ENCODE results near the gene SKP2.
"Not testable (repeated sequence)": the region's sequence is repeated elsewhere in the genome, so short reads cannot be mapped to it uniquely, and the experiment has no call there.

The SKP2 gene

GRCh38 chr5:36158144-36158543 is 6.2 kb downstream of the SKP2 start:
- no peak for DNase-seq (ENCODE audit: low read depth)

GRCh38 chr5:36160617-36161016 is 8.7 kb downstream of the SKP2 start:
- no peak for DNase-seq (ENCODE audit: low read depth)

GRCh38 chr5:36161361-36161760 is 9.4 kb downstream of the SKP2 start:
- DNase-seq (ENCODE audit: low read depth) = no peak

DNA sequence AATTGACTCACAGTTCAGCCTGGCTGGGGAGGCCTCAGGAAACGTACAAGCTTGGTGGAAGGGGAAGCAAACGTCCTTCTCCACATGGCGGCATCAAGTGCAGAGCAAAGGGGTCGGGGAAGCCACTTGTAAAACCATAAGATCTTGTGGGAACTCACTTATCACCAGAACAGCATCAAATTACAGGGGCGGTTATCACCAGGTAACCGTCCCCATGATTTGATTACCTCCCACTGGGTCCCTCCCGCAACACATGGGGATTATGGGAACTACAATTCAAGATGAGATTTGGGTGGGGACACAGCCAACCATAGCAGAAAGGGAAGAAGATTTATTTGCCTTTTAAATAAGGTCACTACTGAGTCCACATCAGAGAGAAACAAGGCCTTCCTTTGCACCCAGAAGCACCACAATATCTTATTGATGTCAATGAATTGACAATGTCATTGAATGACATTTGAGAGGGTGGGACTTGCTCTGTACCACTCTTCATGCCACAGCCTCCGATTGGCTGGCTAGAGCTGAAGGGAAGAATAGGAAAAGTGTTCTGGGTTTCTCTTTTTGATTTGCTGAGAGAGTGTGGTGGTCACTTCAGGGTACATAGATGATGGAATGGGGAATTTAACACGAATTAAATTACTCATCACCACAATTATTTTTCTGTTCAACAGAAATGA is 11.0 kb downstream of the SKP2 start:
- no peak for DNase-seq (ENCODE audit: low read depth)

DNA sequence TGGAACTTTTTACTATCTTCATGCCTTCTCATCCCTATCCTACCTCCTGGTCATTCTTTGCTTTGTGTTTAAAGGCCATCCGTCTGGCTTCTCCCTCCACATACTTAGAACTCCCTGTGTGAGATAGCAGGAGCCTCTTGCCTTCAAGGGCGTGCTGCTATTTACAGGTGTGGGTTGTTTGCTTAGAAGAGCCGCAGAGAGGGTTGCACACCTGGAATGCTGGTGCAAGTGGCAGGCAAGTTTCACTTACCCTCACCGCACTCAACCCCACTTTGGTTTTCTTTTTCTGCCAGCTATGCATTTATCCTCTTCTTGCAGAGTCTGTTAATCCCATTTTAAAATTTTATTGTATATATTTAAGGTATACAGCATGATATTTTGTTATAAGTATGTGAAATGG is 12.6 kb downstream of the SKP2 start:
- no peak for DNase-seq (ENCODE audit: low read depth)

DNA sequence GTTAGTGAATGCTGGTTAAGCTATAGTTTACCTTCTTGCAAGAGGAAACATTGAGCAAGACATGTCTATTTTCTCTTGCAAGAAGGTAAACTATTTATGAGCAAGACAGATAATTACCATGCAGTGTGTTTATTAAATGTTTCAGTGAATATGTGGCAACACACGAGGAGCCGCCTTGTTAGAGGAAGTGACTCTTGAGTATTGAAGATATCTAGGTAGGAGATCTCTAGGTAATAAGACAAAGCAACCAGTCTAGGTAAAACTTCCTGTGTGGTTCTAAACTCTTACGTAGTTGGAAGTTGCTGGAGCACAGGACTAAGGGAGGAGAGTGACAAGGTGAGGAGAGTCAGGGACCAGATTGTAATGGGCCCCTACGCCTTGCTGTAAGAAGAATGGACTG is 16.8 kb downstream of the SKP2 start:
- DNase-seq (ENCODE audit: low read depth) = no peak

DNA sequence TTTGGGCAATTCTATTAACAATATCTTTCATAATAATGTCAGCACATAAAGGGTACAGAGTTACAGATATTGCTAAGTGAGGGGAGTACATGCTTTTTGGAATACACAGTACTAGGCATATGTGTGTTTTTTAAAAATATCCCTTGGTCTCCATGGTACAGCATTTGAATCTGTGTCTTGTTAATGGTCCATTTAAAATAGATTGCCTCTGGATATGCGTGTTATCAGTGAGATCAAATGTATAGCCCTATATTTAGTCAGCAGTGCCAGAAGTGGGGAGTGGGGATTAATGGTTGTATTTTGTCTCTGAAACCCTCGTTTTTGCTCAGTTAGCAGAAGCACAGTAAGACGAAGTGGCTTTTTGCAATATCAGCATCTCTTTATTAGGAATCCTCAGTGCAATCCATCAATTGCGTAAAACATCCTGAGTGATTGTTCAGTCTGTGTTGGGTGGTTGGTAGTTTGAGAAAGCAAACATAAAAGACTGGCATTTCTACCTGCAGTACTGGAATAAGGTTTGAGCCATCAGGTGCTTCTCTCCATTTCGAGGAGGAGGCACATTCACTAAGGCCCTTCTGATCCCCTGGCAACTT is 19.0 kb downstream of the SKP2 start:
- DNase-seq (ENCODE audit: low read depth) = no peak

- DNase-seq (ENCODE audit: low read depth) = no peak
Measured at GRCh38 chr5:36172599-36172998, 20.7 kb downstream of the SKP2 start.

GRCh38 chr5:36173426-36173825 is 21.5 kb downstream of the SKP2 start:
- no peak for DNase-seq (ENCODE audit: low read depth)

GRCh38 chr5:36174119-36174518 is 22.2 kb downstream of the SKP2 start:
- no peak for DNase-seq (ENCODE audit: low read depth)

DNA sequence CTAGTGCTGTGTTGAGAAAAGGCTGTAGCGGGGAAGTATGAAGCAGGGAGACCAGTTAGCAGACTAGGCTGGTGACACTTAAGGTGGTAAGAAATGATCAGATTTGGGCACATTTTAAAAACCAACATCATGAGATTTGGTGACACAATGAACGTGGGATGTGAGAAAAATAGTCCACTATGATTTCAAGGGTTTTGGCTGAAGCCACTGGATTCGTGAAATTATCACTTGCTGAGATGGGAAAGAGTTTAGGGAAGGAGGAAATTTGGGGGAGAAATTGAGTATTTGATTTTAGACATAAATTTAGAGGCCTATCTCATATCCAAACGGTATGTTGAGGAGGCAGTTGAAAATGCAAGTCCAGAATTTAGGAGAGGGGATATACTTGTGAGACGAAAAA is 23.1 kb downstream of the SKP2 start:
- no peak for DNase-seq (ENCODE audit: low read depth)

DNA sequence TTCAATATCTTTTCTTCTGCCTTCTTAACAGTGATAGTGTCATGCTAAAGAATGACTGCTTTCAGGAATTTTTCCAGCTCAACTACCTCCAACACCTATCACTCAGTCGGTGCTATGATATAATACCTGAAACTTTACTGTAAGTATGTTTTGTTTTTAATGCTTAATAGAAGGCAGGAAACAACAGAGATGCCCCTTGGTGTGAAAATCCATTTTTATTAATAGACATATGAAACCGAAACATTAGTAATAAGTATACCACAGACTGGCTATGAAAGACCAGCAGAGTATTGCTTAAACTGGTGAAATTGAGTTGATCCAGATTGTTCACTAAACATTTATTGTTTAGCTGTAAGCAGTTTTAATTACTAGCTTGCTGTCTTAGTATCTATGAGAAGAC is 25.2 kb downstream of the SKP2 start:
- DNase-seq (ENCODE audit: low read depth) = no peak

DNA sequence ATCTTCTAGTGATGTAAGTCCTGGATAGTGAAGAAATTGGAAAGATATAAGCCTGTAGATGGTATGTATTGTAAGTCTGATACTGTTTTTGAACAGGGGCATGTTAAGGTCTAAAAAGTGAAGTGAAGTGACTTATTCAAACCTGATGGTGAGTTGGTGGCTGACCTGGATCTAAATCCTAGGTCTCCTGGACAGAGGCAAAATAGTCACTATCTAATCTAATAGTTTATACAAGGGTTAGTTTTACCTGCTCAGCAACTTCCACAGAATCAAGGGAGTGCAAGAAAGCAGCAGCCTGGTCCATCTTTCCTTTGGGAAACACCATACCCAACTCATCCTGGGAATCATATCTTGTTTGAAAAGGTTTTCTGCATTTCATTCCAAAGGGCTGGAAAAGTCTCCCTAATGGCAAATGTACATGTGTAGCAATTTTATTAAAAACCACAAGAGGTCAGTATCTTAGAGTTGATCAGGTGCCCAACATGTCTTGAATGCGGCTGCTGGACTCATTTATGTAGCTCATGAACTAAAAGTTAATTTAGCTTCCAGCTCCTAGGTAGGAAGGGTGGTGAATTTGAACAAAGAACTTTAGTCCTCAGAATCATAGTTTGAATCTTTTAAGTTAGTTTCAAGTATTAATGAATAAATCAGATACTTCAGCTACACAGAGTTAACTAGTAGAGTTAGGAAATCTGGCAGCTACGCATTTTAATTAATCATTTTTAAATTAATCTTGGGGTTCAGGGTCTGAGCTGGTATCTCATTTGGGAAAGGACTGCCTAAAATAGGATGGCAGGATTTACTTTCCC is 26.0 kb downstream of the SKP2 start:
- DNase-seq (ENCODE audit: low read depth) = no peak

GRCh38 chr5:36178524-36178890 is 26.6 kb downstream of the SKP2 start:
- no peak for DNase-seq (ENCODE audit: low read depth)

- DNase-seq (ENCODE audit: low read depth) = no peak
Measured at GRCh38 chr5:36179950-36180349, 28.0 kb downstream of the SKP2 start.

DNA sequence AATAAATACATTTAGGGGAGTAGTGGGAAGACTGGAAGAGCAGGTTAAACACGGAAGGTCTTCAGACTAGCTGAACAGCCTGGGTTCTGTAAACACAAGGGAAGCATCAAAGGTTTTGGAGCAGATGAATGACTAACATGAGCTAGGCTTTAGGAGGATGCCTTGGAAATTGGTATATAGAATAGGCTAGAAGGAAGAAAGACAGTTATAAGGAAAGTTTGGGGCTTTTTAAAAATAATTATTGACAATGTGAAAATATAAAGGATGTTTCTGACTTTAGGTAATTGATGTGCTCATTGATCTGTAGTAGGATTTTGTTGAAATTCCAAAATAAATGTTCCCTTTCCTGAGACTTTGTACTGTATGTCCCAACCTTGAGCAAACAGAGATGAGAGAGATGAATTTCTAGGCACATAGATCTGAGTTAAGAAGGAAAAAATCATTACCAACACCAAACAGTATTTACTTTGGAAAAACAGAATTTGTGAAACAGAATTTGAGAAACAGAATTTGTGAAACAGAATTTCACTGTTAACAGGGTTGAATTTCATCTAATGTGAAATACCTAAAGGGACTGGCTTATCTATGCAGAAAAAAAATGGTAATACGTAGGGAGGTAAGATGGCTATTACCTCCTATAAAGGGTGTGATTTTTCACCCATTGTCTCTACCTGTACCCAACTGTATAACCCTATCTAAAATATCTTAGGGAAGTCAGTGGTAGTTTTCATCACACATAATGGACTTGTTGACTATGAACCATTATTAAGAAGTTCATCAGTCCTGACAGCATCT is 28.8 kb downstream of the SKP2 start:
- no peak for DNase-seq (ENCODE audit: low read depth)

GRCh38 chr5:36181774-36182173 is 29.9 kb downstream of the SKP2 start:
- DNase-seq (ENCODE audit: low read depth) = no peak

GRCh38 chr5:36184408-36184807 is 32.5 kb downstream of the SKP2 start:
- DNase-seq (ENCODE audit: low read depth) = not testable (repeated sequence)

GRCh38 chr5:36193746-36194145 is 41.8 kb downstream of the SKP2 start:
- no peak for DNase-seq (ENCODE audit: low read depth)

DNA sequence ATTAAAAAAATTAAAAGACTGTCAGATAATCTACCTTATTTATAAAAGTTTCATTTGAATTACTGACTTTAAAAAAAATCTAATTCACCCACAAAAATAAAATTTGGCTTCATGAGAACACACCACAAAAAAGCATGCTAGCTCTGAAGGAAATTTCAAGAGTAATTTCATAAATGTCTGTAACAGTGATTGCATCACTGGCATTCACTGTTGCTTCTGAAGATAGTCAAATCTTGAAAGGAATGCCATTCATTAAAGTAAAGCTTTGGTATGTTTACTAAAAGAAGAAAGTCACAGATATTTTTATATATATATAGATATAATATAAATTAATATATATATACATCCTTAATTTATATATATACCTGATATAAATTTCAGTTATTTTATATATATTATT is 46.4 kb downstream of the SKP2 start:
- no peak for DNase-seq (ENCODE audit: low read depth)

DNA sequence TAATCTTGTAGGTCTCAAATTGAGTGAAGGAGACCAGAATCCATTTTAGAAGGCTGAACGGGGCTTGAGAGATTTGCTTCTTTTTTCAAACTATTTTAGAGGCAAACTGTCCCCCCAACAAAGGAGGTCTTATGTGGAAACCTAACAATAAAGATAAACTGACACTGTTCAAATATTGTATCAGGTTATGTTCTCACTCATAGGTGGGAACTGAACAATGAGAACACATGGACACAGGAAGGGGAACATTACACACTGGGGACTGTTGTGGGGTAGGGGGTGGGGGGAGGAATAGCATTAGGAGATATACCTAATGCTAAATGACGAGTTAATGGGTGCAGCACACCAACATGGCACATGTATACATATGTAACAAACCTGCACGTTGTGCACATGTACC is 46.9 kb downstream of the SKP2 start:
- not testable (repeated sequence) for DNase-seq (ENCODE audit: low read depth)

- no peak for DNase-seq (ENCODE audit: low read depth)
Measured at GRCh38 chr5:36199620-36200019, 47.7 kb downstream of the SKP2 start.

- DNase-seq (ENCODE audit: low read depth) = no peak
Measured at GRCh38 chr5:36200513-36200912, 48.6 kb downstream of the SKP2 start.
